GM12878 (cell line): Measurements from ENCODE around the gene STRA6. TPM values are rescaled to one million over a fixed set of nuclear protein-coding genes. Genes with fewer than 3 reads are reported as not detected.

Experiments
- ATAC-seq: fragments of 200-7000 bp; cut with Tn5 transposase; 3 replicates; pipeline ENCODE4 v1.9.1; 2020; ENCODE audit warnings: mild to moderate bottlenecking, moderate library complexity
- Bru-seq: library from RNA; stranded (reverse); fragments of 400-500 nt; gene quantifications from one replicate; lab custom pipeline; 2021; lab: Mats Ljungman, UMichigan
- BruChase-seq, 2 experiments: library from RNA; stranded (reverse); fragments of 400-500 nt; gene quantifications; one replicate each; lab custom pipeline; 2021; lab: Mats Ljungman, UMichigan
- BruUV-seq: library from RNA; stranded (reverse); fragments of 400-500 nt; replicated peaks from 2 replicates; lab custom pipeline; 2021; lab: Mats Ljungman, UMichigan
- CTCF ChIA-PET: fragments of 300-600 bp; sonication (Branson Sonifier 250); formaldehyde crosslinking; extraction: SDS; loops from one replicate; lab custom pipeline; 2021; ENCODE audit warnings: inconsistent platforms; lab: Yijun Ruan, JAX
- POLR2A ChIA-PET: fragments of 350-600 bp; formaldehyde crosslinking; extraction: SDS; loops from one replicate; lab custom pipeline; 2021; ENCODE audit warnings: inconsistent platforms; lab: Charles Lee
- RAD21 ChIA-PET: fragments of 300-600 bp; sonication (Branson Sonifier 250); formaldehyde crosslinking; loops from one replicate; lab custom pipeline; 2023; ENCODE audit warnings: antibody characterized with exemption; ENCODE audit not compliant: unreplicated experiment; lab: Charles Lee
- SMC1A ChIA-PET: fragments of 300-600 bp; sonication (Branson Sonifier 250); formaldehyde crosslinking; loops from one replicate; lab custom pipeline; 2023; ENCODE audit not compliant: unreplicated experiment, uncharacterized antibody; lab: Charles Lee
- DNase-seq: peaks from one replicate; pipeline ENCODE4 v3.0.0-alpha.2; 2011; ENCODE audit warnings: low read depth, low spot score
- FAIRE-seq: peaks from 3 replicates; lab custom pipeline; 2011; peaks lifted over from hg19 to GRCh38; lab: Jason Lieb, UNC
- H2AFZ ChIP-seq: 2 replicates; pipeline ENCODE4 v1.6.0; 2011; ENCODE audit warnings: low read depth, low read length, control low read depth; ENCODE audit not compliant: control insufficient read depth
- H3K27ac ChIP-seq: 2 replicates; pipeline ENCODE4 v1.5.1; 2011; ENCODE audit warnings: control low read depth; ENCODE audit not compliant: control insufficient read depth, insufficient read depth
- H3K27me3 ChIP-seq, 2 experiments: replicated peaks in 1 of 2; 2 replicates each; pipeline versions ENCODE4 v1.6.0 to v1.6.1; 2011; ENCODE audit warnings: low read length in 1 of 2; ENCODE audit not compliant: control insufficient read depth in 2 of 2, insufficient read depth in 2 of 2
- H3K36me3 ChIP-seq, 2 experiments: 2 replicates each; pipeline ENCODE4 v1.5.1; 2011; ENCODE audit warnings: low read length in 1 of 2; ENCODE audit not compliant: control insufficient read depth in 2 of 2, insufficient read depth in 2 of 2
- H3K4me1 ChIP-seq: 2 replicates; pipeline ENCODE4 v1.6.1; 2011; ENCODE audit warnings: mild to moderate bottlenecking, low read length, moderate library complexity, mixed read lengths; ENCODE audit not compliant: control insufficient read depth, insufficient read depth
- H3K4me2 ChIP-seq: 2 replicates; pipeline ENCODE4 v1.6.0; 2011; ENCODE audit warnings: control low read depth; ENCODE audit not compliant: control insufficient read depth, insufficient read depth
- H3K4me3 ChIP-seq: fragments of 200-600 bp; sonication (generic); 2 replicates; pipeline ENCODE4 v1.5.1; 2016
- H3K79me2 ChIP-seq: 2 replicates; pipeline ENCODE4 v1.6.0; 2011; ENCODE audit warnings: low read length; ENCODE audit not compliant: control insufficient read depth, insufficient read depth
- H3K9ac ChIP-seq: 2 replicates; pipeline ENCODE4 v1.8.0; 2011; ENCODE audit warnings: low read length, control low read depth, mixed read lengths; ENCODE audit not compliant: control insufficient read depth, insufficient read depth
- H3K9me3 ChIP-seq: replicated peaks from 3 replicates; pipeline ENCODE4 v1.5.1; 2011; ENCODE audit warnings: mild to moderate bottlenecking, low read length; ENCODE audit not compliant: control insufficient read depth, insufficient read depth
- H4K20me1 ChIP-seq: 2 replicates; pipeline ENCODE4 v1.6.0; 2011; ENCODE audit not compliant: control insufficient read depth, insufficient read depth
- CBX3 ChIP-seq: fragments of 200-600 bp; sonication (generic); IDR thresholded peaks from 2 replicates; pipeline ENCODE4 v1.6.1; 2016; ENCODE audit warnings: low read depth, borderline replicate concordance
- CHD4 ChIP-seq: fragments of 200-600 bp; sonication (generic); IDR thresholded peaks from 2 replicates; pipeline ENCODE4 v1.6.1; 2016; ENCODE audit warnings: mild to moderate bottlenecking
- EGR1 ChIP-seq, 2 experiments: IDR thresholded peaks; 1 replicate in 1 of 2; 2 replicates in 1 of 2; pipeline ENCODE4 v1.6.1; 2011 to 2012; ENCODE audit warnings: low read depth in 2 of 2, low read length in 2 of 2, borderline replicate concordance in 1 of 2, mild to moderate bottlenecking in 1 of 2, moderate library complexity in 1 of 2
- RAD21 ChIP-seq: IDR thresholded peaks from 2 replicates; pipeline ENCODE4 v1.6.1; 2011; ENCODE audit warnings: mild to moderate bottlenecking, low read depth, low read length, moderate library complexity; ENCODE audit not compliant: insufficient read depth
- SIX5 ChIP-seq: IDR thresholded peaks from 2 replicates; pipeline ENCODE4 v1.6.1; 2011; ENCODE audit warnings: mild to moderate bottlenecking, low read depth, low read length, moderate library complexity; ENCODE audit not compliant: severe bottlenecking
- TAF1 ChIP-seq: IDR thresholded peaks from 2 replicates; pipeline ENCODE4 v1.6.1; 2011; ENCODE audit warnings: mild to moderate bottlenecking, low read depth, low read length, borderline replicate concordance
- ZNF384 ChIP-seq: IDR thresholded peaks from 2 replicates; pipeline ENCODE4 v1.6.1; 2012; ENCODE audit warnings: low read depth, mild to moderate bottlenecking, low read length, improper control_type of control experiment, borderline replicate concordance
- WGBS: methylation state at CpG from one replicate; pipeline ENCODE4 v1.1.6; 2016; ENCODE audit warnings: low lambda C conversion rate; ENCODE audit not compliant: insufficient replicate concordance, insufficient coverage; ENCODE audit errors: missing lambda C conversion rate; 5-methylcytosine and 5-hydroxymethylcytosine counted together
- in situ Hi-C: fragments of 300-500 bp; cut with MboI; formaldehyde crosslinking; loops from 9 replicates; pipeline ENCODE4 v1.14.3; 2018; ENCODE audit warnings: mixed read lengths
- intact Hi-C: fragments of 100-400 bp; cut with micrococcal nuclease; formaldehyde crosslinking; loops from one replicate; pipeline ENCODE4 v1.14.2; 2022; ENCODE audit not compliant: unreplicated experiment
- long read RNA-seq, 2 experiments: library from polyadenylated mRNA; unstranded; transcript quantifications; one replicate each; pipeline ENCODE4 v2.0.0, GENCODE V29; 2019 to 2020
- polyA minus RNA-seq, 3 experiments: library from RNA; depleted of rRNA, polyadenylated mRNA; stranded (reverse); fragments of >200 nt; gene quantifications; 2 replicates each; pipeline ENCODE4 v1.2.3, GENCODE V29; 2011
- polyA plus RNA-seq, 11 experiments: library from polyadenylated mRNA; depleted of rRNA in 4 of 11; unstranded in 6 of 11; stranded (reverse) in 5 of 11; fragments of >200 nt; fragmentation: Nextera tagmentation in 4 of 11; fragmentation: Illumina TruSeq in 1 of 11; extraction: Ambion mirVana in 4 of 11; extraction: Trizol in 1 of 11; gene quantifications; 1 replicate in 1 of 11; 2 replicates in 10 of 11; pipeline versions ENCODE4 v1.2.1 to v1.2.3, GENCODE V29; 2011 to 2016; ENCODE audit warnings: inconsistent platforms in 2 of 11, missing spikeins in 2 of 11, low read depth in 1 of 11
- total RNA-seq, 4 experiments: library from RNA; depleted of rRNA in 3 of 4; stranded (reverse); fragments of >200 nt in 3 of 4; fragmentation: Illumina TruSeq in 1 of 4; extraction: Trizol in 1 of 4; gene quantifications; 2 replicates each; pipeline versions ENCODE4 v1.2.1 to v1.2.3, GENCODE V29; 2013 to 2021
- TF ChIP-seq, protein P1 (sequence below): fragments of 150-350 bp; IDR thresholded peaks from 2 replicates; pipeline ENCODE4 v1.6.1; 2014; ENCODE audit warnings: mild to moderate bottlenecking, low read depth, low read length
- TF ChIP-seq, protein P2 (sequence below): fragments of 450-650 bp; IDR thresholded peaks from 2 replicates; pipeline ENCODE4 v1.6.1; 2014; ENCODE audit warnings: mild to moderate bottlenecking

The STRA6 gene, protein sequence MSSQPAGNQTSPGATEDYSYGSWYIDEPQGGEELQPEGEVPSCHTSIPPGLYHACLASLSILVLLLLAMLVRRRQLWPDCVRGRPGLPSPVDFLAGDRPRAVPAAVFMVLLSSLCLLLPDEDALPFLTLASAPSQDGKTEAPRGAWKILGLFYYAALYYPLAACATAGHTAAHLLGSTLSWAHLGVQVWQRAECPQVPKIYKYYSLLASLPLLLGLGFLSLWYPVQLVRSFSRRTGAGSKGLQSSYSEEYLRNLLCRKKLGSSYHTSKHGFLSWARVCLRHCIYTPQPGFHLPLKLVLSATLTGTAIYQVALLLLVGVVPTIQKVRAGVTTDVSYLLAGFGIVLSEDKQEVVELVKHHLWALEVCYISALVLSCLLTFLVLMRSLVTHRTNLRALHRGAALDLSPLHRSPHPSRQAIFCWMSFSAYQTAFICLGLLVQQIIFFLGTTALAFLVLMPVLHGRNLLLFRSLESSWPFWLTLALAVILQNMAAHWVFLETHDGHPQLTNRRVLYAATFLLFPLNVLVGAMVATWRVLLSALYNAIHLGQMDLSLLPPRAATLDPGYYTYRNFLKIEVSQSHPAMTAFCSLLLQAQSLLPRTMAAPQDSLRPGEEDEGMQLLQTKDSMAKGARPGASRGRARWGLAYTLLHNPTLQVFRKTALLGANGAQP
- 4.4 and 6.9 TPM in 2 replicates for total RNA-seq (2013; cell fraction: nucleolus; rRNA removed)
- total RNA-seq (2014; rRNA removed) (6.9 and 7.1 TPM in 2 replicates), total RNA-seq (2014; rRNA removed; fragmentation: Illumina TruSeq; extraction: Trizol) (4.1 and 4.4 TPM in 2 replicates), total RNA-seq (2021) (9.7 and 10.0 TPM in 2 replicates), polyA plus RNA-seq (2011; rRNA removed) (0.39 and 1.3 TPM in 2 replicates), polyA plus RNA-seq (2014; fragmentation: Illumina TruSeq; extraction: Trizol) (2.4 and 4.2 TPM in 2 replicates), polyA plus RNA-seq (2014; fragmentation: Nextera tagmentation; extraction: Ambion mirVana) (under 1 TPM; 0.31 to 0.62 TPM), polyA plus RNA-seq (2014; rRNA removed) (8.8 and 10.8 TPM in 2 replicates), polyA plus RNA-seq (2016; fragmentation: Nextera tagmentation; extraction: Ambion mirVana) (10 to 100 TPM in 1 of 2 experiments, 1 to 10 TPM in 1; 8.8 to 10.4 TPM), polyA minus RNA-seq (2011; rRNA and poly(A)+ RNA removed) (0.82 and 0.95 TPM in 2 replicates), Bru-seq, nascent RNA (percentile 36 among the genes with signal in this experiment), BruChase-seq, experiment 1, labeled RNA remaining after a 6-hour chase (percentile 34 among the genes with signal in this experiment), BruChase-seq, experiment 2, labeled RNA remaining after a 2-hour chase (percentile 32 among the genes with signal in this experiment)
- 1.2 TPM for polyA plus RNA-seq (2011; ENCODE audit: low read depth)
- 0.84 and 1.4 TPM in 2 replicates for polyA plus RNA-seq (2011; cell fraction: cytosol; rRNA removed)
- polyA plus RNA-seq (2011; cell fraction: nucleus; rRNA removed) = 8.0 and 8.7 TPM in 2 replicates
- 2.5 and 2.9 TPM in 2 replicates for polyA plus RNA-seq (2012)
- 0.52 TPM in 1 of 2 replicates, not detected in the other for polyA minus RNA-seq (2011; cell fraction: cytosol; rRNA and poly(A)+ RNA removed)
- polyA minus RNA-seq (2011; cell fraction: nucleus; rRNA and poly(A)+ RNA removed) = 3.3 and 4.2 TPM in 2 replicates
- long read RNA-seq, experiment 1, partial matches to known transcripts = 0 of 1 reads
- long read RNA-seq, experiment 1, other reads (novel, unspliced or antisense) = 0 of 1 reads
- long read RNA-seq, experiment 2 = 0 reads

DNA sequence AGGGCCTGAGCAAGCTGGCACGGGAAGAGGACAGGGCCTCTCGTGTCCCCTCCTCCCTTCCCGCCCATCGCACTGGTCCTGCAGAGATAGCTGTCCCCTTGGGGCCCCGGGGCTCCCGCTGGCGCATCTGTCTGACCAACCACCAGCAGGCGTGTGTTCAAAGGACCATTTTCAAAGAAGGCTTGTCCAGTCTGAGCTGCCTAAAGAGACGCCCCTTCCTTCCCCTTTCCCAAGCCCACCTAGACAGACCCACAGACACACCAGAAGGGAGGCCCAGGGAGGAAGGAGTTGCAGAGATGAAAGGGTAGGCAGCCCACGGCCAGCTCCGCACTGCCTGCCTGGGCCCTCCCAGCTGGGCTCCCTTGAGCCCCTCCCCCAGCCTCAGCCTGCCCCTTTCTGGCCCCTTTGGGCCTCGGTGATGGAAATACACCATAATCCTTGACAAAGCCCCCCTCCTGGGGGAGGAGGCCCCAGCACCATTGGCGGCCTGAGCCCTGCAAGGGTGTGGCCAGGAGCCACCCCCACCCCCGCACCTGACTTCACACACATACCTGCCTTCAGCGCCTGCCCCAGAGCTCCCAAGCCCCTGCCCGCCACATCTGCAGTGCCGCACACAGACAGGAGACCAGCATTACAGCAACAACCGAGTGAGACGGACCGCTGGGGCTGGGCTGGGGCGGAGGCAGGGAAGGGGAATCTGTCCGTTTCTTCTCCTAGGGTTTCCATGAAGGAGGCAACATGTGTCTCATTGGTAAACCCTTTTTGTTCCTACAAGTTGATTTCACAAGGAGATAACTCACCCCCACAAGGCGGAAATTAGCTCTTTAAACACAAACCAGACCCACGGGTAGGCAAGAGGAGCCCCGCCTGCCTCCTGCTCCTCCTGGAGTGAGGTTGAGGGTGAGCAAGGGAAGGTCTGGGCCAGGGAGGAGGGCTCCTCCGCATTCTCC, at the start of gene STRA6:
Gene STRA6 (minus strand): TSS at position 336 of the 950 bp plus-strand sequence. CDS start 520 bp downstream, outside the sequence.
- ATAC-seq (no peak), DNase-seq (no peak), FAIRE-seq (peak; percentile 57)
- no peaks in the 10 kb centered on the region for H3K79me2 ChIP-seq
- ChIA-PET POLR2A (interaction anchor here (0.6 to 0.7 kb wide), 2 partner anchors 10 to 1639 kb away, joined by 3 to 5 read pairs; no protein-coding TSS in a partner anchor), RAD21 (no interaction called here), SMC1A (interaction anchor here (0.5 to 0.6 kb wide), 3 partner anchors 38 to 384 kb away, joined by 3 read pairs; no protein-coding TSS in a partner anchor), CTCF (interaction anchor here (1.4 to 1.8 kb wide), 2 partner anchors 15 to 120 kb away, joined by 4 read pairs; no protein-coding TSS in a partner anchor)
- H3K9ac ChIP-seq = no peak within 1 kb of the TSS
- no peaks in the 10 kb centered on the region for H3K9me3 ChIP-seq
- no peak within 1 kb of the TSS for H3K4me3 ChIP-seq
- H3K4me2 ChIP-seq = no peak within 1 kb of the TSS; the same call in 1 of the 2 replicates
- no peak within 1 kb of the TSS for H2AFZ ChIP-seq
- peaks cover 19% of the 10 kb centered on the region for H3K4me1 ChIP-seq
- intact Hi-C loops (no loop called here), in situ Hi-C loops (no loop called here)
- no peaks in the 10 kb centered on the region for H3K27me3 ChIP-seq
- H3K27ac ChIP-seq = no peak within 1 kb of the TSS
- 76% methylated on average over 26 of the region's 26 CpGs for WGBS
- H4K20me1 ChIP-seq = no peaks in the 10 kb centered on the region
- H3K36me3 ChIP-seq = no peaks in the 10 kb centered on the region
- TF ChIP-seq EGR1 (IDR thresholded peaks at IDR 0.05; ENCODE audit: borderline replicate concordance in 1 of 2, low read depth in 2 of 2, low read length in 2 of 2) (peak in 1 of 2 experiments; percentile 64; a peak in 1 of 3 replicates), TAF1 (no peak), CHD4 (no peak), ZNF384 (no peak), CBX3 (no peak), SIX5 (no peak), RAD21 (peak; percentile 44; the same call in 1 of the 2 replicates)
- TF ChIP-seq, protein P1, sequence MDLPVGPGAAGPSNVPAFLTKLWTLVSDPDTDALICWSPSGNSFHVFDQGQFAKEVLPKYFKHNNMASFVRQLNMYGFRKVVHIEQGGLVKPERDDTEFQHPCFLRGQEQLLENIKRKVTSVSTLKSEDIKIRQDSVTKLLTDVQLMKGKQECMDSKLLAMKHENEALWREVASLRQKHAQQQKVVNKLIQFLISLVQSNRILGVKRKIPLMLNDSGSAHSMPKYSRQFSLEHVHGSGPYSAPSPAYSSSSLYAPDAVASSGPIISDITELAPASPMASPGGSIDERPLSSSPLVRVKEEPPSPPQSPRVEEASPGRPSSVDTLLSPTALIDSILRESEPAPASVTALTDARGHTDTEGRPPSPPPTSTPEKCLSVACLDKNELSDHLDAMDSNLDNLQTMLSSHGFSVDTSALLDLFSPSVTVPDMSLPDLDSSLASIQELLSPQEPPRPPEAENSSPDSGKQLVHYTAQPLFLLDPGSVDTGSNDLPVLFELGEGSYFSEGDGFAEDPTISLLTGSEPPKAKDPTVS = no peak
- TF ChIP-seq, protein P2, sequence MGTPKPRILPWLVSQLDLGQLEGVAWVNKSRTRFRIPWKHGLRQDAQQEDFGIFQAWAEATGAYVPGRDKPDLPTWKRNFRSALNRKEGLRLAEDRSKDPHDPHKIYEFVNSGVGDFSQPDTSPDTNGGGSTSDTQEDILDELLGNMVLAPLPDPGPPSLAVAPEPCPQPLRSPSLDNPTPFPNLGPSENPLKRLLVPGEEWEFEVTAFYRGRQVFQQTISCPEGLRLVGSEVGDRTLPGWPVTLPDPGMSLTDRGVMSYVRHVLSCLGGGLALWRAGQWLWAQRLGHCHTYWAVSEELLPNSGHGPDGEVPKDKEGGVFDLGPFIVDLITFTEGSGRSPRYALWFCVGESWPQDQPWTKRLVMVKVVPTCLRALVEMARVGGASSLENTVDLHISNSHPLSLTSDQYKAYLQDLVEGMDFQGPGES = no peak
- no TSS peak for BruUV-seq
